HCT116 (cell line): ENCODE results near the gene R3HDML. TPM values are rescaled to one million over a fixed set of nuclear protein-coding genes. Genes with fewer than 3 reads are reported as not detected.

ENCODE experiments used
- ATAC-seq: fragments of 200-7000 bp; cut with Tn5 transposase; 2 replicates; pipeline ENCODE4 v1.9.1; 2020; ENCODE audit warnings: mild to moderate bottlenecking, moderate library complexity
- BruUV-seq: library from RNA; stranded (reverse); fragments of 400-500 nt; replicated peaks from 2 replicates; lab custom pipeline; 2021; lab: Mats Ljungman, UMichigan
- CTCF ChIA-PET: fragments of 300-600 bp; sonication (Branson Sonifier 250); formaldehyde crosslinking; loops from one replicate; lab custom pipeline; 2021; ENCODE audit warnings: antibody characterized with exemption; lab: Charles Lee
- POLR2A ChIA-PET: fragments of 300-600, 350-600 bp; sonication (Branson Sonifier 250); formaldehyde crosslinking; loops from one replicate; lab custom pipeline; 2021; ENCODE audit warnings: antibody characterized with exemption; lab: Charles Lee
- RAD21 ChIA-PET, 2 experiments: fragments of 300-600 bp; sonication (Branson Sonifier 250); formaldehyde crosslinking; loops; one replicate each; lab custom pipeline; 2023; ENCODE audit warnings: low total read pairs in 2 of 2; ENCODE audit not compliant: uncharacterized antibody in 2 of 2, unreplicated experiment in 2 of 2, low non-redundant PET in 1 of 2; lab: Charles Lee
- DNase-seq: peaks from one replicate; pipeline ENCODE4 v3.0.0-alpha.2; 2010; ENCODE audit warnings: low read depth, low spot score
- H2AFZ ChIP-seq: fragments of 200-600 bp; shearing (Covaris generic), sonication (generic); 2 replicates; pipeline ENCODE4 v1.6.1; 2017; ENCODE audit warnings: low read depth, mixed run types, mixed read lengths, antibody characterized with exemption, low read length; ENCODE audit not compliant: poor library complexity, severe bottlenecking
- H3K27ac ChIP-seq: 2 replicates; pipeline ENCODE4 v1.5.1; 2012; ENCODE audit warnings: low read depth, low read length
- H3K27me3 ChIP-seq: fragments of 200-600 bp; sonication (generic); 2 replicates; pipeline ENCODE4 v1.6.1; 2016; ENCODE audit warnings: mixed run types, low read length, mixed read lengths; ENCODE audit not compliant: insufficient read depth
- H3K36me3 ChIP-seq, 2 experiments: fragments of 200-500 bp in 1 of 2; fragments of 200-600 bp in 1 of 2; sonication (Bioruptor generic) in 1 of 2; sonication (generic) in 1 of 2; 2 replicates each; pipeline versions ENCODE4 v1.5.1 to v1.6.1; 2014 to 2016; ENCODE audit warnings: low read length in 2 of 2, inconsistent platforms in 1 of 2, mixed read lengths in 1 of 2, mixed run types in 1 of 2; ENCODE audit not compliant: insufficient read depth in 2 of 2, control insufficient read depth in 1 of 2
- H3K4me1 ChIP-seq, 2 experiments: fragments of 200-600 bp in 1 of 2; sonication (generic) in 1 of 2; 2 replicates each; pipeline versions ENCODE4 v1.5.1 to v1.6.1; 2012 to 2017; ENCODE audit warnings: low read length in 2 of 2, inconsistent platforms in 1 of 2, mild to moderate bottlenecking in 1 of 2, mixed read lengths in 1 of 2, mixed run types in 1 of 2, moderate library complexity in 1 of 2; ENCODE audit not compliant: insufficient read depth in 2 of 2, control insufficient read depth in 1 of 2
- H3K4me2 ChIP-seq: fragments of 200-600 bp; sonication (generic); 2 replicates; pipeline ENCODE4 v1.6.1; 2017; ENCODE audit warnings: mixed run types, low read length, mixed read lengths
- H3K4me3 ChIP-seq, 2 experiments: fragments of 200-600 bp in 1 of 2; sonication (generic) in 1 of 2; replicated peaks in 1 of 2; 2 replicates each; pipeline ENCODE4 v1.5.1; 2011 to 2016; ENCODE audit warnings: low read length in 2 of 2, control low read depth in 1 of 2, low read depth in 1 of 2, mild to moderate bottlenecking in 1 of 2, mixed read lengths in 1 of 2, mixed run types in 1 of 2
- H3K79me2 ChIP-seq: fragments of 200-600 bp; sonication (generic); 2 replicates; pipeline ENCODE4 v1.6.1; 2017; ENCODE audit warnings: mild to moderate bottlenecking, mixed run types, low read length, moderate library complexity, mixed read lengths; ENCODE audit not compliant: insufficient read depth
- H3K9ac ChIP-seq: fragments of 200-600 bp; sonication (generic); 2 replicates; pipeline ENCODE4 v1.6.1; 2016; ENCODE audit warnings: low read length, mixed read lengths
- H3K9me2 ChIP-seq: fragments of 200-600 bp; sonication (generic), shearing (Covaris generic); 2 replicates; pipeline ENCODE4 v1.6.1; 2017; ENCODE audit warnings: mixed run types, mild to moderate bottlenecking, moderate library complexity; ENCODE audit not compliant: insufficient read depth
- H3K9me3 ChIP-seq, 2 experiments: fragments of 200-500 bp in 1 of 2; fragments of 200-600 bp in 1 of 2; sonication (Bioruptor generic) in 1 of 2; sonication (generic) in 1 of 2; 2 replicates each; pipeline ENCODE4 v1.6.1; 2014 to 2017; ENCODE audit warnings: low read length in 2 of 2, mixed read lengths in 2 of 2, inconsistent platforms in 1 of 2, low read depth in 1 of 2, mild to moderate bottlenecking in 1 of 2, mixed run types in 1 of 2, moderate library complexity in 1 of 2; ENCODE audit not compliant: control insufficient read depth in 1 of 2, insufficient read depth in 1 of 2
- H4K20me1 ChIP-seq: fragments of 200-600 bp; sonication (generic), shearing (Covaris generic); 2 replicates; pipeline ENCODE4 v1.6.1; 2017; ENCODE audit warnings: mixed run types, mild to moderate bottlenecking, moderate library complexity; ENCODE audit not compliant: insufficient read depth
- CBX3 ChIP-seq: IDR thresholded peaks from 2 replicates; pipeline ENCODE4 v1.6.1; 2012; ENCODE audit warnings: low read depth
- CEBPB ChIP-seq: IDR thresholded peaks from 2 replicates; pipeline ENCODE4 v1.6.1; 2012; ENCODE audit warnings: low read depth
- EGR1 ChIP-seq: IDR thresholded peaks from 2 replicates; pipeline ENCODE4 v1.6.1; 2012; ENCODE audit warnings: low read depth
- ELF1 ChIP-seq: IDR thresholded peaks from 2 replicates; pipeline ENCODE4 v1.6.1; 2012; ENCODE audit warnings: low read depth, borderline replicate concordance
- EZH2 ChIP-seq: fragments of 200-600 bp; sonication (generic); IDR thresholded peaks from 2 replicates; pipeline ENCODE4 v1.6.1; 2017; ENCODE audit warnings: antibody characterized with exemption, mixed run types
- EZH2phosphoT487 ChIP-seq: fragments of 200-600 bp; IDR thresholded peaks from 2 replicates; pipeline ENCODE4 v1.6.1; 2018; ENCODE audit warnings: antibody characterized with exemption, borderline replicate concordance
- FOSL1 ChIP-seq: IDR thresholded peaks from 2 replicates; pipeline ENCODE4 v1.6.1; 2012; ENCODE audit warnings: low read depth
- JUND ChIP-seq: IDR thresholded peaks from 2 replicates; pipeline ENCODE4 v1.6.1; 2012
- POLR2AphosphoS5 ChIP-seq: IDR thresholded peaks from 2 replicates; pipeline ENCODE4 v1.6.1; 2011; ENCODE audit warnings: mild to moderate bottlenecking, low read depth, low read length, moderate library complexity
- RAD21 ChIP-seq: IDR thresholded peaks from 2 replicates; pipeline ENCODE4 v1.6.1; 2012; ENCODE audit warnings: low read depth, mild to moderate bottlenecking
- SP1 ChIP-seq: IDR thresholded peaks from 2 replicates; pipeline ENCODE4 v1.6.1; 2012; ENCODE audit warnings: low read depth
- YY1 ChIP-seq: IDR thresholded peaks from 2 replicates; pipeline ENCODE4 v1.6.1; 2011; ENCODE audit warnings: low read length, low read depth, moderate library complexity, mild to moderate bottlenecking; ENCODE audit not compliant: insufficient replicate concordance; ENCODE audit errors: extremely low read depth
- intact Hi-C: fragments of 100-400 bp; cut with micrococcal nuclease; formaldehyde crosslinking; loops from 2 replicates; pipeline ENCODE4 v1.10.0; 2022
- total RNA-seq: library from RNA; stranded (reverse); gene quantifications from one replicate; pipeline ENCODE4 v1.2.1, GENCODE V29; 2021; ENCODE audit not compliant: unreplicated experiment
- TF ChIP-seq, protein P1 (sequence below): IDR thresholded peaks from 2 replicates; pipeline ENCODE4 v1.6.1; 2012
- TF ChIP-seq, protein P2 (sequence below): IDR thresholded peaks from 2 replicates; pipeline ENCODE4 v1.6.1; 2012; ENCODE audit warnings: low read depth
- TF ChIP-seq, protein P3 (sequence below): IDR thresholded peaks from 2 replicates; pipeline ENCODE4 v1.6.1; 2012

The R3HDML gene
- total RNA-seq, 1 experiment from 2014 or later = not detected

DNA sequence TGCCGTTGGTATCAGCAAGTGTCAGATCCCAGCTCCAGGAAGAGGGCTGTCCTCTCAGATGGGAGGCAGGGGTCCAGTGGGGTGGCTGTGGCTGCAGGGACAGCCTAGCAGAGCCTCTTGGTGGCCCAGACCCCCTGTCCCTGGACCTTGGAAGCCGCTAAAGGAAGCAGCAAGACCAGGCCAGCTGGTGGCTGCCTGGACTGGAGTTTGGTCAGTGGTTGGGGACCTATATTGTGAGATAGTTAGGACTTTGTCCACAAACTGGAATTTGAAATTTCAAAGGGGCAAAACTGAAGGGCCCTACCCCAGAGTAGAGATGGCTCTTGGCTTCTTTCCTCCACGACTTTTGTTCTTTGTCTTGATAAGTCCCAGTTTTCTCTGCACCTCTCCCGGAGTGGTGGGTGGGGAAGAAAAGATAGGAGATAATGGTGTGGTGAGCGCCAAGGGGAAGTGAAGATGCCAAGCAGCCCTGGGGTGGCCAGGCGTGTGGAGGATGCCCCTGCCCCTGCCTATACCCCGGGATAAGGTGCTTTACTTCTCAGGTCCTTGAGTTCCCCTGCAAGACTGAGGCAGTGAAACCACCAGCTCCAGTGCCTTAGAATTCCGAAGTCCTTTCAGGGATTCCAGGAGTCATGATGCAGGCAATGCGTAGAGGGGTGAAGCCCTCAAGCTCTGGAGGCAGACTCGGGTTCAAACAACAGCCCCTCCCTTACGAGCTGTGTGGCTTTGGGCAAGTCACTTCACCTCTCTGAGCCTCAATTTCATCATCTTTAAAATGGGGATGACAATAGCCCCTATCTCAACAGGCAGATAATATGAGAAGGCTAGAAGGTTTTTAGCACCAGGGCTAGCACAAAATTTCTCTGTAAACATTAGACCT, 58.9 kb downstream of the R3HDML start:
- Histone ChIP-seq H3K27me3 (no peaks in the 10 kb centered on the region), H3K79me2 (no peaks in the 10 kb centered on the region), H3K9me2 (no peaks in the 10 kb centered on the region), H3K36me3 (no peaks in the 10 kb centered on the region), H3K9me3 (no peaks in the 10 kb centered on the region), H3K9ac (no peak overlapping the region), H3K4me1 (0 out of 4 replicates have a peak, but pooled peaks cover 0 to 2% of the 10 kb centered on the region in 2 experiments), H2AFZ (no peak overlapping the region), H3K4me3 (no peak overlapping the region)
- ATAC-seq (no peak), DNase-seq (no peak)
- ChIA-PET CTCF (interaction anchor here (0.8 to 1.5 kb wide), 2 partner anchors 11 to 178 kb away, joined by 3 to 4 read pairs; no protein-coding TSS in a partner anchor), RAD21 (no interaction called here)
- intact Hi-C loops = no loop called here
- BruUV-seq = no TSS peak
- no peak for TF ChIP-seq RAD21
- no peak for TF ChIP-seq FOSL1
- TF ChIP-seq, protein P1, sequence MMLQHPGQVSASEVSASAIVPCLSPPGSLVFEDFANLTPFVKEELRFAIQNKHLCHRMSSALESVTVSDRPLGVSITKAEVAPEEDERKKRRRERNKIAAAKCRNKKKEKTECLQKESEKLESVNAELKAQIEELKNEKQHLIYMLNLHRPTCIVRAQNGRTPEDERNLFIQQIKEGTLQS = no peak
- TF ChIP-seq SP1 = no peak
- TF ChIP-seq, protein P2, sequence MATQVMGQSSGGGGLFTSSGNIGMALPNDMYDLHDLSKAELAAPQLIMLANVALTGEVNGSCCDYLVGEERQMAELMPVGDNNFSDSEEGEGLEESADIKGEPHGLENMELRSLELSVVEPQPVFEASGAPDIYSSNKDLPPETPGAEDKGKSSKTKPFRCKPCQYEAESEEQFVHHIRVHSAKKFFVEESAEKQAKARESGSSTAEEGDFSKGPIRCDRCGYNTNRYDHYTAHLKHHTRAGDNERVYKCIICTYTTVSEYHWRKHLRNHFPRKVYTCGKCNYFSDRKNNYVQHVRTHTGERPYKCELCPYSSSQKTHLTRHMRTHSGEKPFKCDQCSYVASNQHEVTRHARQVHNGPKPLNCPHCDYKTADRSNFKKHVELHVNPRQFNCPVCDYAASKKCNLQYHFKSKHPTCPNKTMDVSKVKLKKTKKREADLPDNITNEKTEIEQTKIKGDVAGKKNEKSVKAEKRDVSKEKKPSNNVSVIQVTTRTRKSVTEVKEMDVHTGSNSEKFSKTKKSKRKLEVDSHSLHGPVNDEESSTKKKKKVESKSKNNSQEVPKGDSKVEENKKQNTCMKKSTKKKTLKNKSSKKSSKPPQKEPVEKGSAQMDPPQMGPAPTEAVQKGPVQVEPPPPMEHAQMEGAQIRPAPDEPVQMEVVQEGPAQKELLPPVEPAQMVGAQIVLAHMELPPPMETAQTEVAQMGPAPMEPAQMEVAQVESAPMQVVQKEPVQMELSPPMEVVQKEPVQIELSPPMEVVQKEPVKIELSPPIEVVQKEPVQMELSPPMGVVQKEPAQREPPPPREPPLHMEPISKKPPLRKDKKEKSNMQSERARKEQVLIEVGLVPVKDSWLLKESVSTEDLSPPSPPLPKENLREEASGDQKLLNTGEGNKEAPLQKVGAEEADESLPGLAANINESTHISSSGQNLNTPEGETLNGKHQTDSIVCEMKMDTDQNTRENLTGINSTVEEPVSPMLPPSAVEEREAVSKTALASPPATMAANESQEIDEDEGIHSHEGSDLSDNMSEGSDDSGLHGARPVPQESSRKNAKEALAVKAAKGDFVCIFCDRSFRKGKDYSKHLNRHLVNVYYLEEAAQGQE = no peak
- no peak for TF ChIP-seq EZH2phosphoT487
- no peak for TF ChIP-seq EZH2
- TF ChIP-seq CBX3 = no peak
- TF ChIP-seq ELF1 = no peak
- no peak for TF ChIP-seq YY1
- TF ChIP-seq, protein P3, sequence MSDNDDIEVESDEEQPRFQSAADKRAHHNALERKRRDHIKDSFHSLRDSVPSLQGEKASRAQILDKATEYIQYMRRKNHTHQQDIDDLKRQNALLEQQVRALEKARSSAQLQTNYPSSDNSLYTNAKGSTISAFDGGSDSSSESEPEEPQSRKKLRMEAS = no peak
- TF ChIP-seq EGR1 = no peak
- no peak for TF ChIP-seq JUND
- TF ChIP-seq CEBPB = no peak
- TF ChIP-seq POLR2AphosphoS5 = no peak
- TF ChIP-seq, all 23 proteins: peak for 0
- POLR2A ChIA-PET = interaction anchor here (1.1 kb wide), 1 partner anchor 12 kb away, joined by 3 read pairs; no protein-coding TSS in a partner anchor
- Histone ChIP-seq H4K20me1 (no peaks in the 10 kb centered on the region), H3K4me2 (no peak overlapping the region), H3K27ac (no peak overlapping the region)
